Neural progenitor cell (in vitro differentiated cells): Measurements from ENCODE around the gene STIM1.
A peak's percentile ranks its signal among the peaks of the same experiment; 100 is the strongest.

Experiments
- CTCF ChIP-seq: fragments of 200-600 bp; sonication (generic); IDR thresholded peaks from 2 replicates; pipeline ENCODE4 v1.5.1; 2017; ENCODE audit warnings: antibody characterized with exemption, mild to moderate bottlenecking
- EZH2 ChIP-seq: fragments of 200-600 bp; sonication (generic); IDR thresholded peaks from 2 replicates; pipeline ENCODE4 v1.6.1; 2017; ENCODE audit warnings: antibody characterized with exemption, mild to moderate bottlenecking, moderate library complexity

DNA sequence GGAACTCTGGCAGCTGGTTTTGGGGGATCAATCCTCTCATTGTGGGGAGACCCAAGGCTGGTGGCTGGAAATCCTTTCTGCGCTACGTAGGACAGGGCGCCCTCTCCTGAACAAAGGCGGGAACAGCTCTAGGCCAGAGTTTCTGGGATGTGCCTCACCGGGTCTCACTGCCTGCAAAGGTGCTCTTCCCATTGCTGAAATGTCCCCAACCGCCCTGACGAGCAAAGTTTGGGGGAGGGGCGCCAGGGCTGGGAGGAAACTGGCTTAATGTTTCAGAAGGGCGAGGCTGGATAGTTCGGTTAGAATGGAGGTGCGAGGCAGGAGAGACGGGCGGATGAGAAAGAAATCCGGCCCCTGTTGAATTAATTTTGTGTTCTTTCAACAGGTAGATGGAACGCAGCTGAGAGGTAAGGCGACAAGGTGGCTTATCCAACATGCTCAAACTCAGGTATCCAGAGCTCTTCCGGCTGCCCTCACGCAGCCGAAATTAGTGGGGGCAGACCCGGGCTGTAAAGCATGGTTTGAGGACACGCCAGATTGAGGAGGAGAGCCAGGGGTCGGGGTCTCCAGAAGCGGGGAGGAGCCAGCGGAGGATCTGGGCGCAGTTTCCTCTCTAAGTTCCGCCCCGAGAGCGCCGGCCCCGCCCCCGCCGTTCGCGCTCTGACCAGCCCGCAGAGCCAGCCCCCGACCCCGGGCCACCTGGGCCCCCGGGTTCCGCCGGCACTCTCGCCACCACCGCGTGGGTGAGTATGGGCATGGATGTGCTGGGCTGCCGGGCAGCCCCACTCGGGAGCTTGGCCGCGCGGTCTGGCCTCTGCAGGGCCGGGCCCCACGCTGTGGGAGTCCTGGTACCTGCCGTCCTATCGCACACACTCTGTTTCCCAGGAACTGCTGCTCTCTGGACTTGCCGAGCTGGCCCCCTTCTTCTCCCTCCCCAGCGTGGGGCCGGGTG lies 47.3 kb upstream of the STIM1 start, which contains the start of gene PGAP2:
- TF ChIP-seq CTCF (peak; percentile 76), EZH2 (no peak)
